ENCODE data around the gene HSD17B2. TPM values are rescaled to one million over a fixed set of nuclear protein-coding genes. Genes with fewer than 3 reads are reported as not detected.

The HSD17B2 gene
- total RNA-seq, 1 experiment from 2014 or later = not detected

DNA sequence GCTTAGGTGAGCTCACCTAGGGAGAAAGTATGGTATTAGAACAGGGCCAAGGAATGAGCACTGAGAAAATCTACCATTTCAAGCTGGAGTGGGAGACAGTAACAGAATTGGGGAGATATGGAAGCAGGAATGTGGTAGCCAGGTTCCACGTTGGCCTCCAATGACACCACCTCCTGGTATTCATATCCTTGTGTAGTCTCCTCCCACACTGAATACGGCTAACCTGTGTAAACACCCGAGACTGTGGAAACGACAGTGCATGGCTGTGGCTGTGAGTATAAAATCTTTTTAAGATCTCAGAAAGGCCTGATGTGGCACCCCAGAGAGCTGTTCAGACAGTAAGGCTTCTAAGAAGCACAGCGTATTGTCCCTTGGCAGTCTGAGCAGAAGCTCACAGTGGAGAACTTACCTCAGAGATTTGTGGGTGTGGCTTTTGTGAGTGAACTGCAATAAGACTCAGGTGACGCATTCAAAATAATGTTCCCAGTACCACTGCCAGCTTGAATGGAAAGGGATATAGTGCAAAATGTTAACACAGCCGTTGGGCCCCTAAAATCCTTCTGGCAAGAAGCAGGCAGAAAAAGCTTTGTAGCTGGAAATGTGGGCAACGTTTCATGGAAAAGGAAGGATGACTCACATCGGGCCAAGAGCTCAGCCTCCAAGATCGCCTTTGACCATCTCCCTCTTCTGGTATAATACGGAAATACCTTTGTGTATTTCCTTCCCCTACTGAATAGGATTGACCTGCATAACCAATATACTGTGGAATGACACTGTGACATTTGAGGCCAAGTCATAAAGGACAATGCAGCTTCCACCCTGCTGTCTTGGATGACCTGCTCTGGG is 38.2 kb upstream of the HSD17B2 start:
- intact Hi-C loops (cut with micrococcal nuclease) = loop anchor here (1.0 kb wide), 2 partner anchors 56 to 107 kb away; no protein-coding TSS in a partner anchor
- H3K27me3 ChIP-seq (ENCODE audit: insufficient read depth, low read length) = no peaks in the 10 kb centered on the region
- H4K20me1 ChIP-seq (ENCODE audit: insufficient read depth) = no peaks in the 10 kb centered on the region
- 0 out of 2 replicates have a peak overlapping the region, but pooled peaks have one; percentile 1 for H3K9ac ChIP-seq (ENCODE audit: low read length)
- no peaks in the 10 kb centered on the region for H3K79me2 ChIP-seq (ENCODE audit: insufficient read depth, low read length)
- H3K27ac ChIP-seq (ENCODE audit: low read depth, low read length) = peak overlapping the region; percentile 40
- H2AFZ ChIP-seq (ENCODE audit: low read depth, low read length, poor library complexity, severe bottlenecking) = no peak overlapping the region
- H3K9me3 ChIP-seq (ENCODE audit: control insufficient read depth in 1 of 2, insufficient read depth in 1 of 2, low read depth in 1 of 2, low read length in 2 of 2) = no peaks in the 10 kb centered on the region
- peaks cover 19 to 23% of the 10 kb centered on the region in 2 experiments for H3K4me1 ChIP-seq (ENCODE audit: control insufficient read depth in 1 of 2, insufficient read depth in 2 of 2, low read length in 2 of 2)
- ATAC-seq (peak; percentile 88), DNase-seq (ENCODE audit: low read depth, low spot score) (peak; percentile 60)
- H3K4me3 ChIP-seq (replicated peaks in 1 of 2; ENCODE audit: low read depth in 1 of 2, low read length in 2 of 2) = peak overlapping the region in 1 of 2 experiments; percentile 5; a peak in 1 of 4 replicates
- CTCF ChIA-PET = interaction anchor here (0.6 to 3.0 kb wide), 20 partner anchors 10 to 712 kb away, joined by 3 to 35 read pairs (median 5); partner anchors contain the start of genes MPHOSPH6 and SDR42E1
- peak overlapping the region; percentile 57 for H3K4me2 ChIP-seq (ENCODE audit: low read length)
- RAD21 ChIA-PET (ENCODE audit: low non-redundant PET in 1 of 2, low total read pairs in 2 of 2, uncharacterized antibody in 2 of 2, unreplicated experiment in 2 of 2) = interaction anchor here (1.0 to 1.4 kb wide), 2 partner anchors 55 to 57 kb away, joined by 3 to 4 read pairs; no protein-coding TSS in a partner anchor
- peaks cover 18 to 26% of the 10 kb centered on the region in 2 experiments; a peak in 3 of 4 replicates for H3K36me3 ChIP-seq (ENCODE audit: control insufficient read depth in 1 of 2, insufficient read depth in 2 of 2, low read length in 2 of 2)
- no peaks in the 10 kb centered on the region for H3K9me2 ChIP-seq (ENCODE audit: insufficient read depth)
- POLR2A ChIA-PET = interaction anchor here (0.7 to 1.5 kb wide), 4 partner anchors 10 to 20 kb away, joined by 3 to 8 read pairs (median 3); partner anchors contain the start of gene SDR42E1
- BruUV-seq (replicated peaks) = no TSS peak
- TF ChIP-seq SIN3A (IDR thresholded peaks at IDR 0.05; ENCODE audit: low read depth) (no peak), EZH2phosphoT487 (IDR thresholded peaks at IDR 0.05; ENCODE audit: borderline replicate concordance) (no peak), TCF7L2 (IDR thresholded peaks at IDR 0.05; ENCODE audit: borderline replicate concordance, extremely low read depth, insufficient read depth, insufficient read length) (no peak), EZH2 (IDR thresholded peaks at IDR 0.05) (no peak), ZNF274 (IDR thresholded peaks at IDR 0.05; ENCODE audit: low read depth, low read length) (no peak), FOSL1 (IDR thresholded peaks at IDR 0.05; ENCODE audit: low read depth) (peak; percentile 70), ELF1 (IDR thresholded peaks at IDR 0.05; ENCODE audit: borderline replicate concordance, low read depth) (no peak), EGR1 (IDR thresholded peaks at IDR 0.05; ENCODE audit: low read depth) (no peak), RAD21 (IDR thresholded peaks at IDR 0.05; ENCODE audit: low read depth) (peak; percentile 67), JUND (IDR thresholded peaks at IDR 0.05) (peak; percentile 70), CBX3 (IDR thresholded peaks at IDR 0.05; ENCODE audit: low read depth) (peak; percentile 47; the same call in 1 of the 2 replicates), CEBPB (IDR thresholded peaks at IDR 0.05; ENCODE audit: low read depth) (no peak), ZFX (IDR thresholded peaks at IDR 0.05) (no peak), POLR2A (IDR thresholded peaks at IDR 0.05; ENCODE audit: borderline replicate concordance, extremely low read depth, insufficient read depth, insufficient read length) (no peak)
- TF ChIP-seq, protein P1, sequence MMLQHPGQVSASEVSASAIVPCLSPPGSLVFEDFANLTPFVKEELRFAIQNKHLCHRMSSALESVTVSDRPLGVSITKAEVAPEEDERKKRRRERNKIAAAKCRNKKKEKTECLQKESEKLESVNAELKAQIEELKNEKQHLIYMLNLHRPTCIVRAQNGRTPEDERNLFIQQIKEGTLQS (IDR thresholded peaks at IDR 0.05) = no peak
- TF ChIP-seq, protein P2, sequence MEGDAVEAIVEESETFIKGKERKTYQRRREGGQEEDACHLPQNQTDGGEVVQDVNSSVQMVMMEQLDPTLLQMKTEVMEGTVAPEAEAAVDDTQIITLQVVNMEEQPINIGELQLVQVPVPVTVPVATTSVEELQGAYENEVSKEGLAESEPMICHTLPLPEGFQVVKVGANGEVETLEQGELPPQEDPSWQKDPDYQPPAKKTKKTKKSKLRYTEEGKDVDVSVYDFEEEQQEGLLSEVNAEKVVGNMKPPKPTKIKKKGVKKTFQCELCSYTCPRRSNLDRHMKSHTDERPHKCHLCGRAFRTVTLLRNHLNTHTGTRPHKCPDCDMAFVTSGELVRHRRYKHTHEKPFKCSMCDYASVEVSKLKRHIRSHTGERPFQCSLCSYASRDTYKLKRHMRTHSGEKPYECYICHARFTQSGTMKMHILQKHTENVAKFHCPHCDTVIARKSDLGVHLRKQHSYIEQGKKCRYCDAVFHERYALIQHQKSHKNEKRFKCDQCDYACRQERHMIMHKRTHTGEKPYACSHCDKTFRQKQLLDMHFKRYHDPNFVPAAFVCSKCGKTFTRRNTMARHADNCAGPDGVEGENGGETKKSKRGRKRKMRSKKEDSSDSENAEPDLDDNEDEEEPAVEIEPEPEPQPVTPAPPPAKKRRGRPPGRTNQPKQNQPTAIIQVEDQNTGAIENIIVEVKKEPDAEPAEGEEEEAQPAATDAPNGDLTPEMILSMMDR (IDR thresholded peaks at IDR 0.05 in 2 of 3, conservative IDR thresholded peaks at IDR 0.05 in 1 of 3; ENCODE audit: borderline replicate concordance in 1 of 3, insufficient read depth in 1 of 3, low read depth in 2 of 3, low read length in 2 of 3) = peak; percentile 56 to 64 (median 57); a peak in 5 of 6 replicates
- TF ChIP-seq, protein P3, sequence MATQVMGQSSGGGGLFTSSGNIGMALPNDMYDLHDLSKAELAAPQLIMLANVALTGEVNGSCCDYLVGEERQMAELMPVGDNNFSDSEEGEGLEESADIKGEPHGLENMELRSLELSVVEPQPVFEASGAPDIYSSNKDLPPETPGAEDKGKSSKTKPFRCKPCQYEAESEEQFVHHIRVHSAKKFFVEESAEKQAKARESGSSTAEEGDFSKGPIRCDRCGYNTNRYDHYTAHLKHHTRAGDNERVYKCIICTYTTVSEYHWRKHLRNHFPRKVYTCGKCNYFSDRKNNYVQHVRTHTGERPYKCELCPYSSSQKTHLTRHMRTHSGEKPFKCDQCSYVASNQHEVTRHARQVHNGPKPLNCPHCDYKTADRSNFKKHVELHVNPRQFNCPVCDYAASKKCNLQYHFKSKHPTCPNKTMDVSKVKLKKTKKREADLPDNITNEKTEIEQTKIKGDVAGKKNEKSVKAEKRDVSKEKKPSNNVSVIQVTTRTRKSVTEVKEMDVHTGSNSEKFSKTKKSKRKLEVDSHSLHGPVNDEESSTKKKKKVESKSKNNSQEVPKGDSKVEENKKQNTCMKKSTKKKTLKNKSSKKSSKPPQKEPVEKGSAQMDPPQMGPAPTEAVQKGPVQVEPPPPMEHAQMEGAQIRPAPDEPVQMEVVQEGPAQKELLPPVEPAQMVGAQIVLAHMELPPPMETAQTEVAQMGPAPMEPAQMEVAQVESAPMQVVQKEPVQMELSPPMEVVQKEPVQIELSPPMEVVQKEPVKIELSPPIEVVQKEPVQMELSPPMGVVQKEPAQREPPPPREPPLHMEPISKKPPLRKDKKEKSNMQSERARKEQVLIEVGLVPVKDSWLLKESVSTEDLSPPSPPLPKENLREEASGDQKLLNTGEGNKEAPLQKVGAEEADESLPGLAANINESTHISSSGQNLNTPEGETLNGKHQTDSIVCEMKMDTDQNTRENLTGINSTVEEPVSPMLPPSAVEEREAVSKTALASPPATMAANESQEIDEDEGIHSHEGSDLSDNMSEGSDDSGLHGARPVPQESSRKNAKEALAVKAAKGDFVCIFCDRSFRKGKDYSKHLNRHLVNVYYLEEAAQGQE (IDR thresholded peaks at IDR 0.05; ENCODE audit: low read depth) = no peak
- TF ChIP-seq, protein P4, sequence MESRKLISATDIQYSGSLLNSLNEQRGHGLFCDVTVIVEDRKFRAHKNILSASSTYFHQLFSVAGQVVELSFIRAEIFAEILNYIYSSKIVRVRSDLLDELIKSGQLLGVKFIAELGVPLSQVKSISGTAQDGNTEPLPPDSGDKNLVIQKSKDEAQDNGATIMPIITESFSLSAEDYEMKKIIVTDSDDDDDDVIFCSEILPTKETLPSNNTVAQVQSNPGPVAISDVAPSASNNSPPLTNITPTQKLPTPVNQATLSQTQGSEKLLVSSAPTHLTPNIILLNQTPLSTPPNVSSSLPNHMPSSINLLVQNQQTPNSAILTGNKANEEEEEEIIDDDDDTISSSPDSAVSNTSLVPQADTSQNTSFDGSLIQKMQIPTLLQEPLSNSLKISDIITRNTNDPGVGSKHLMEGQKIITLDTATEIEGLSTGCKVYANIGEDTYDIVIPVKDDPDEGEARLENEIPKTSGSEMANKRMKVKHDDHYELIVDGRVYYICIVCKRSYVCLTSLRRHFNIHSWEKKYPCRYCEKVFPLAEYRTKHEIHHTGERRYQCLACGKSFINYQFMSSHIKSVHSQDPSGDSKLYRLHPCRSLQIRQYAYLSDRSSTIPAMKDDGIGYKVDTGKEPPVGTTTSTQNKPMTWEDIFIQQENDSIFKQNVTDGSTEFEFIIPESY (IDR thresholded peaks at IDR 0.05; ENCODE audit: extremely low read depth, insufficient replicate concordance, low read length) = no peak
